Brain pericyte (primary cell): Measurements from ENCODE around the gene H19.

Source experiments
- DNase-seq: peaks from one replicate; pipeline ENCODE4 v3.0.0-alpha.2; 2012; ENCODE audit warnings: low read depth, low spot score

Gene H19

DNA sequence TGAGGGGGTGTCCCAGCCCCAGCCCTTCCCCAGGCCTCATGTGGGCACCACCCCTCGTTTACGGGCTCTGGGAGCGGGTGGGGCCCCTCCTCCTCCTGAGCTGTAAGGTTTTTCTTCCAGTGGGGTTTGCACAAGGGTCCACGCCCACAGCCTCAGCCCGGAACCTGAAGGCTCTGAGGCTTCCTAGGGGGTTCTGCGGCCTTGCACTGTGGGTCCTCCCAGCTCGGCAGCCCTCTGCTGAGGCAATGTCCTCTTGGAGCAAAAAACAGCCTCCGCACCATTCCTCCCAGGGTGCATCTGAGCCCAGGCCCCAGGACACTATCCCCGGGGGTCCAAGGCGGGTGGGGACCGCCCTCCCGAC, 14.1 kb downstream of the H19 start:
- no peak for DNase-seq

DNA sequence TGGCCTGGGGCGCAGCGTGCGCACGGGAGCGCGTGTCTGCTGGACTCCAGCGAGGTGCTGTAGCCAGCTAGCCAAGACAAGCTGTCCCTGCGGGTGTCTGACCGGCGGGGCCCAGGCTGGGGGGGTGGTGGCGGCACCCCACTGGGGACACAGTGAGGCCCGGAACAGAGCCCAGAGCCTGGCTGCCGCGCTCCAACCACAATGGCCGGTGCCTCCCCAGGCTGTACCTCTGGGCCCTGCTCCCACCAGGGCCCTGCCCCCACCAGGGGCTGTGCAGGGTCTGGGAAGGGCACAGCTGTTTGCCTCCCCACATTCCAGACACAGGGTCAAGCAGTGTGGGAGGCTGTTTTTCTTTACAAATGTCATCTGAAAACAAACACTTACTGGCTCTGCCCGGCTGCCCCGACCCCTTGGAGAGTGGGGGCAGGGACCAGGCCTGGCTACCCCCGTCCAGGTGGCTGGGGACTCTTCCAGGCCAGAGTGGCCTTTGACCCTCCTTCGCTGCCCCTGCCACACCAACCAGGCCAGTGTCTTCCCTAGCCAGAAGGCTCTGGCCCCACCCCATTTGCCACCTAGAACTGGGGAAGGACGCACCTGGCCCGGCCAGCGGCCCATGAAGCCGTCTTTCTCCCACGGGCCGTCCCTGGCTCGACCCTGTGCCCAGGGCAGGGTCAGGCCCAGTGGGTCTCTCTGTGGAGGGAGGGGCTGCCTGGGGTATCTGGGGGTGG, 14.6 kb downstream of the H19 start:
- DNase-seq: no peak

DNA sequence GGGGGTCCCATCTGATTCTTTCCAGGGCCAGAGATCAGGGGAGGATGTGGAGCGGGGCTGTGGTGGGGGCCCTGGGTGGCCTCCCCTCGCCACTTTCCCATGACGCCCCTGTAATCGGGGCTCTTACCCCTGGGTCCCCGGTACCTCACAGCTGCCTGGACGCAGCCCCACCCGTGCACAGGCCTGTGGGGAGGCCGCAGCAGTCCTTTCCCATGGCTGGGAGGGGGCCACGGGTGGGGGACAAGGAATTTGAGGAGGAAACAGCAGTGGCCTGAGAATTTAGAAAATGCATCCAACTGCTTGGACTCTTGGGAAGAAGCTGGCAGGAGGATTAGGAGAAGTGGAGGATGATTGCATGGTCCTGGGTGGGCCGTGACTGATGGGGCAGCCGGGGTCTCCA, 18.0 kb downstream of the H19 start:
- DNase-seq: no peak

DNA sequence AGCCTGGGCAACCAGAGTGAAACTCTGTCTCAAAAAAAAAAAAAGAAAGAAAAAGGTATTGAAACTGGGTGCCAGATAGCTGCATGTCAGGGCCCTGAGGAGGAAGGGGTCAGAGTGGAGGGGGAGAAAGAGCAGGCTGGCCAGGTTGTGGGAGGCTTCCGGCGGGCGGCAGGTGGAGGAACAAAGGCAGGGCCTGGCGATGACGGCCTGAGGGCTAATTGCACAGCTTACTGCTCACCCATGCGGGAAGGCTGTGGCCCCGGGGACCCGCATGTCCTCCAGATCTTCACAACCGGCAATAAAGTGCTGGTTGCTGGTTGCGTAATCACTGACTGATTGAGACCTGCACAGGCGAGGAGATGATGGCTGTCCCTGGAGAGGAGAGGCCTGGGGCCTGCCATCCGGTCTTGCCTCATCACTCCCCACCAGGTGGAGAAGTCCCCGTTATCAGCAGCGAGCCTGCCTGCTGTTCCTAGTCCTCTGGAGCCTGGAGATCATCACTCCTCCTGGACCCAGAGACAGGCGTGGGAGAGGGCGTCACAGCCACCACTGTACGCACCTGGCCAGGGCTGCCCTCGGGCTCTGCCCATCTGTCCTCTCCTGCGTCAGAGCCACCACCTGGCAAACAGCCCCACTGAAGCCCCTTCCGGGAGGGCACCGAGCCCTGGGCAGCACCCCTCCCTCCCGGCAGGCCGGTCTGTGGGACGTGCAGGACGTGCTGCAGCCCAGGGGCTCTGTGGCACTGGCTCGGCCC, 18.7 kb downstream of the H19 start:
- no peak for DNase-seq

DNA sequence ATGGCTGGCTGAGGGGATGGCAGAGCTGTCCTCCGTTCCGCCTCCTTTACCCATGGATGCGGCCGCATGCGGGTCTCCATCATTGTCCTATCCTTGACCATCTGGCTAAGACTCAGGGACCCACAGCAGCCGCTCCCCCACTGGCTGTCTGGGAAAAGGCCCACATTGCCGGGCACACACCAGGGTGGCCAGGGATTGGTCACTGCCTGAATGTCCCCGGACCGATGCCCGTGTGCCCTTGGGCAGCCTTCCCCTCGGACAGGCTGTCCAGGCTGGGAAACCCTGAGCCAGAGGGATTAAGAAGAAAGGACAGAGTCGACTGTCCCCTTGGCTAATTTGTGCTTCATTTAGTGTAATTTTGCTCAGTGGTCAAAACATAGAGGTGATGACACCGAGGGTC, 22.5 kb downstream of the H19 start:
- DNase-seq: no peak

DNA sequence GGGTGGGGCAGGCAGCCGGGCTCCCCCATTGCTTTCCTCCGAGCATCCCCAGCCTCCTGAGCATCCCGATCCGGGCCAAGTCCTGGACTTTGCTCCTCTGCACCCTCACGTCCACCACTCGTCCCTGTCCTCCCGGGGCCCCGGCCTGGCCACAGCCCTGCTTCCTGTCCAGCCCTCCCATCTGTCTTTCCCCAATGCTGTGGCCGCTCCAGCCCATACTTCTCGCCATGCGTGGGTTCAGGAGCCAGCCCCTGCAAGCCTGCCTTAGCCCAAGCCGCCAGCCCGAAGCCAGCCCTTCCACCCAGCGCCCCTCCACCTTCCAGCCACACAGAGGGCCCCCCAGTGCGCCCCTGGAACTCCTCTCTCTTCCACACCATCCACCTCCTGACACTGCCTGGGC, 26.7 kb downstream of the H19 start:
- DNase-seq: no peak

DNA sequence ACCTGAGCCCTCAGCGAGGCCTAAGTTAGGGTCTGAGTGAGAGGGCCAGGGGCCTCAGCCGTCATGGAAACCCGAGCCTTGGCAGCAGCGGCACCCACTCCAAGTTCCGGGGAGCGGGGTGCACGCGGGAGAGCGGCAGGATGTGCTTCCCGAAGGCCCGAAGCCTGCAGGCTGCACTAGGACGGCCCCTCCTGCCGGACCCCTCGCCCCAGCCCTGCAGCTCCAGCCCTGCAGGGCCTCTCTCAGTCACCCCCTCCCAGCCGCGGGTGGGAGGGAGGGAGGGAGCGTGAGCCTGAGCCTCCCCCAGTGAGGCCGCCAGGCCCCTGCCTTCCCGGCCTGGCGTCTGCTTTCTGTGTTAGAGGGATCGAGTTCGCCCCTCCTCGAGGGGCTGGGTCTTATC, 27.9 kb downstream of the H19 start:
- DNase-seq: no peak

DNA sequence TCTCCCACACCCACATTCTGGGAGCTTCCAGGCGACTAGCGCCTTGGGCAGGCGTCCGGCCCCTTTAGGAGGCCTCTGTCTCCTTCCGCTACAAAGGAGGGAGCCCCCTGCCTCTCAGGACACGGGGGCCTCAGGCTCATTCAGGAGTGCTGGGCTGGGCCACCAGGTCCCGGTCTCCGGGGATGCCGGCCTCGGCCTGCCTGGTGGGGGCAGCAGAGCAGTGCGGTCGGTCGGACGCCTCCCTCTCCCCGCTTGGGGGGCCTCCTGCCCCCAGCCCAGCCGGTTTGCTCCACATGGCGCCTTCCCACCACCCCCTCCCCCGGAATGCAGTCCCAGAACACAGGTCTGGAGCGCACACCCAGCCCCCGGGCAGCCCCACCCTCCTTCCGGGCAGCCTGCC, 28.6 kb downstream of the H19 start:
- no peak for DNase-seq

DNA sequence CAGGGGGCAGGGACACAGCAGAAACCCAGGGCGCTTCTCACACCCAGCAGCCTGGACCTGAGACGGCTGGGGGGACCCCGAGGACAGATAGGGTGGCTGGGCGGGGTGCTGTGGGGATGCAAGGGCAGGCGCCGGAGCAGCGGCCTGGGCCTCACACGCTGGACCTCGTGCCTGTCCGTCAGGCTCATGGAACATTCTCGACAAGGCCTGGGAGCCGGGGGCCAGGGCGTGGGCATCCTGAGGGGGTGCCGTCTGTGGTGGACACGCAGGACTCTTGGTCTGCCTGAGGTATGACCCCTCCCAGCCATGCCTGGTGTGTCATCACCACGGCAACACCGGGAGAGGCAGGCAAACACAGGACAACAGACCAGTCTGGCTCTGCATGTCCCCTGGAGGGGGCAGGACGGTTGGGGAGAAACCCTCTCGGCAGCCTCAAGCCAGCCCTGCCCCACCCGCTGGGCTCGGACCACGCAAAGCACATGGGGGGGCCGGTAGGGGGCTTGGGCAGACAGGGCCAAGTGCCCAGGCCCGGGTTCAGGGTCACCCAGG, 29.1 kb downstream of the H19 start:
- DNase-seq: no peak

DNA sequence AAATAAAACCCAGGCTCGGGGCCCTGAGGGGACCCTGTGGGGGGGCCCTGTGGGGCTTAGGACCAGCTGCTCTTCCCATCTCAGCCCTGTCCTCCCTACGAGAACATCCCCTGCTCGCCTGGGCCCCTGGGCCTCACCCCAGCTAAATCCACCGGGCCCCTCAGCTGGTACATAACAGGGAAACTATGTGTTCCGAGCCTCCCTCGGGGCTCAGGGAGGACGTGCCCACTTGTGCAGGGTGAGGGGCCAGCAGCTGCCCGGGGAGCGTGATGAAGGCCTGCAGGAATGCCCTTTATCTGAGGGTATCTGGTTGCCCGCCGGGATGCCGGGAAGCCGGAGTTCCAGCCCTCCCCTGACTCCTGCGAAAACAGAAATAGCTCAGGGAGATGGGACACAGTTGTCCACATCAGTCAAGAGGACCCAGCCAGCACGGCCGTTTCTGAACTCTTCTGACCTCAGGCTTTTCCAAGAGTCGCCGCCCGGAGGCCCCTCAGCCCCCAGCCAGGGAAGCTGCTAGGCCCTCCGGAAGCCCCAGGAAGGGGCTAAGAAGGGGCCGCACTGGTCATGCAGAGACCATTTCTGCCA, 29.9 kb downstream of the H19 start:
- no peak for DNase-seq

DNA sequence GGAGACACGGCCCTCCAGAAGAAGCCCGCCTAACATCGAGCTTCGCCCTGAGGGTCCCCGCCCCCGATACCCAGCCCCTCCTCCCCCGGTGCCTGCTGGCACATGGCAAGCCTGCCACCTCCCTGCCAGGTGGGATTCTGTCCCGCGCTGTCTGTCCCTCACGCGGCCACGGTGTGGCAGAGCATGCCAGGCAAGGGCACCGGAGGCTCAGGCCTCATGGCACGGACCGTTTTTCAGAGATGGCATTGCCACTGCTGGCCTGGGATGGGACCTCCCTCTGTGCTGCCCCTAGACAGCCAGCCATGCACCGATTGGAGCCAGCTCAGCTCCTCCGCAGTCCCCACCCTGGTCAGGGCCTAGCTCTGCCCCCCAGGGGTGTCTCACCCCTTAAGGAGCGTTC, 31.1 kb downstream of the H19 start:
- no peak for DNase-seq

DNA sequence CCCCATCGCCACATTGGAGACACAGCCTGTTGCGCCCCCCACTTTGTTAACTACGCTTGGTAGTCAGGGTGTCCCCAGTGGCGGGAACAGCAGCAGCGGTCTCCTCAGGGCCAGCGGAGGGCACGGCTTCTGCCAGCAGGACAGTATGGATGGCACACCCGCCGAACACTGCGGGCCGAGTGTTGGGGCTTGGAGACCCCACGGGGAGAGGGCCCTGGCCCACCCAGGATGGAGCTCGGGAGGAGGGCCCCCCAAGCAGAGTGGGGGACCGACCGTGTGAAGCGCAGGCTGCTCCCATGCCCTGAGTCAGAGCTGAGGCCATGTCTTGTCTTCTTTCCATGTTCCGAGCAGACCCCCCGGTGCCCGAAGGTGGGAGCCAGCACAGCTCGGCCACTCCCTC, 32.7 kb downstream of the H19 start:
- no peak for DNase-seq

DNA sequence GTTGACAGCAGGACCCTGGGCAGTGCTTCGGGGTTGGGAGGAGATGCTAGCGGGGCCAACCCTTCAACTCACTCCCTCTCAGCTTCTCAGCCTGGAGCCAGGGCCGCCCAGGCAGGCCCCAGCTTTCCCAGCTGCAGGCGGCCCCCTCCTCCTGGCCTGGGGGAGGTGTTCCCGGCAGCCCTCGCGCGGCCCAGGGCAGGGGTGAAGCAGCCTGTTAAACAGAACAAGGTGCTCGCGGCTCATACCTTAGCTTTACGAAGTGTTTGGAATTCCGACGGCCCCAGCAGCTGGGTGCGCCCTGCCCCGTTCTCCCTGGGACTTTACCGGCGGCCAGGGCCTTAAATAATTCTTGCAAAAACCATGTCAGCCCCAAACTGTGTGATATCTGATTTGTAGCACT, 33.3 kb downstream of the H19 start:
- DNase-seq: no peak

DNA sequence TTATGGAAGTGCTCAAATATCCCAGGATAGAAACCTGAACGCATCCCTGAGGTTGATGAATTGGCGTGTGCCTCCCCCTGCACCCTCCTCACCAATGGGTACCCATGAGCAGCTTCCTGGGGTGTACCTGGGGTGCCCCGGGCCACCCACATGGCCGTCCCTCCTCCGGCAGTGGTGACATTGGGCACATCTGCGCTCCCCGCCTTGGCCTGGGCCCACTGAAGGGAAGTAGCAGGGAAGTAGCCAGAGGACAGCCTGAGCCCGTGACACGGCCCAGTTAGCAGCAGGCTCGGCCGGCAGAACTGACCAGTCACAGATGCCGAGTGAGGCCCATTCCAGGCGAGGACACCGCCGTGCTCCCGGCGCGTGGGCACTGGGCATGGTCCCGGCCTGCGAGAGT, 33.8 kb downstream of the H19 start:
- no peak for DNase-seq

DNA sequence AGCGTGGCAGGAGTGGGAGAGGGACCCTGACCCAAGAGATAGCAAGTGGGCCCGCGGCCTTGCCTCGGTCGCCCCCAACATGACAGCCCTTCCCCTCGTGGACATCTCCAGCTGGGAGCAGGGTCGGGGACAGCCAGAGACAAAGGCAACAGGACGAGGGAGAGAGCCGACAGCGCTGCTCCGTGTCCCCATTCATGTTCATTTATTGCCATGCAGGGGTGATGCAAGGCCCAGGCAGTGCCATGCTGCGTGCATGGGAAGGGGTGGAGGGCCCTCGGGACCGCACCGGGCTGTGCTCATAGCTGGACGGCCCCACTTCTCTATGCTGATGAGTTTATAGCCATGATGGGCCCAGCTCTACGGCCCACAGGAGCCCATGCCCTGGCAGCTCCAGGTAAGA, 37.9 kb downstream of the H19 start:
- no peak for DNase-seq

DNA sequence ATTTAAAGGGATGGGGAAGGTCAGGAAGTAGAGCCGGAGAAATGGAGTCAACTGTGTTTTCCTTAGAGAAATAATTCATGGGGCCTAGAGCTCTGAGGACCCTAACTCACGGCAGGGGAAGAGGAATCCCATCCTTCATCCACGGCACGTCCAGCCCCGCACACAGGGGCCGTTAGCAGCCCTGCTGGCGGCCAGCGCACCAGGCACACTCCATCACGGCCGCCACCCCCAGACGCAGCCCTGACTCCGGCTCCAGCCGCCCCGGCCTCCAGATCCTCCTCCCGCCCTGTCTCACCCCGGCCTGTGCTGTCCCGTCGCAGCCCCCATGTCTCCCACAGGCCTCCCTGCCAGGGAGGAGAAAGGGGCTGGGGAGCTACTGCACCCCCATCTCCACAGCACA, 39.3 kb downstream of the H19 start:
- DNase-seq: no peak

DNA sequence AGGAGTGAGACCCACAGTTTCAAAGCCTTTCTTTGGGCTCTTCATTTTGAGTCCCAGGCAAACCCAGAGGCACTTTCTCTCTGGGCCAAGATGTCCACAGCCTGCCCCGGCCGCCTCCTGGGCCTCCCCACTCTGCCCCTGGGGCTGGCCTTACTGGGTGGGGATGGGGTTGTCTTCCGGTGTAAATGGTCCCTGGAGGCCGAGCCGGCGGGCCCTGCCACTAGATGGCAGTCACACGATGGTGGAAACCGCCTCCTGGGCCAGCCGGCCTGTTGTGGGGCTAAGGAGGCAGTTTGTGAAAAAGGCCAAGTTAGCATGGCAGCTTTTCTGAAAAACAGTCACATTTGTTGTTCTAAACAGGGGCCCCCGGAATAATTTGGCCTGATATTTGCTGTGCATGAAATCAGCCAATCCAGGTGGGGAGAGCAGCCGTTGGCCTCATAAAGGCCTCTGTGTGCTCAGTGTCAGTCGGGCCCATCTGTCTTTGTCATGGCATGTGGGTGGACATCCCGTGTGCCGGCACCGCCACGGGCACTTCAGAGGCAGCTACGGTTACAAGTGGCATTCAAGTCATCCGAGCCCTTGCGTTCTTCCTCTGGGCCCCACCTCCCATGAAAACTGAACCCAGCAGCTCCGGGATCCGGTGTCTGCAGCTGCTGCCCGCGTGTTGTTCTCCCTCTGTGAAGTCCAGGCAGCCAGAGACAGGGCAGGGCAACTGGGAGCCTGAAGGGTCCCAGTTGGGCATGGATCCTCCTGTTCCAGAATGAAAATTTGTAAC, 44.0 kb downstream of the H19 start:
- DNase-seq: no peak

DNA sequence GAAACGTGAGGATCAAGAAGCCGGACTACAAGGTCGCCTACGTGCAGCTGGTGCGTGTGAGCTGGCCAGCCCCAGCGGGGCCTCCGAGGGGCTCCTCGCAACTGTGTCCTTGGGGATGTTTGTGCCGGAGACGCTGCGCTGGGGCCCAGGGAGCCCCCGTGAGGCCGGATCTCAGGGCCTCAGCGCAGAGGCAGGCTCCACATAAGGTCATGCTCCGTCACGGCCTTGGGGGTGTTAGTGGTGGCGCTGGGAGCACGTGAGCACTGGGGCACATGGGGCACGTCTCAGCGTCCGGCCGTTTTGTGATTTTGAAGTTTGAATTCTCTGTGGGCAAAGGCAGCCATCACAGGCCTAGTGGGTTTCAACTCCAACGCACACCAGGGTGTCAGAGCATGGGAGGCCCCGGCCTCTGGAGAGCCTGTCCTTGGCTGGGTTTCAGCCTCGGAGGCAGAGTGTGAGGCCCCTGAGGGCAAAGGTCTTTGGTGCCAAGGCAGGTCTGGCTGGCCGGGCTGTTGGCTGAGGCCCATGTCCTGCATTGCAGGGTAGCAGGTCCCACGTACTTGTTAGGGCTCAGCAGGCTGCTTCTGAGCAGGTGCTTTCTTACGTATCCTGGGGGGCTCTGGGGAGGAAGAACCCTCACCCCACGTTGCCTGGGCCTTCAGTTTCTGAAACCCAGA, 44.7 kb downstream of the H19 start:
- no peak for DNase-seq

DNA sequence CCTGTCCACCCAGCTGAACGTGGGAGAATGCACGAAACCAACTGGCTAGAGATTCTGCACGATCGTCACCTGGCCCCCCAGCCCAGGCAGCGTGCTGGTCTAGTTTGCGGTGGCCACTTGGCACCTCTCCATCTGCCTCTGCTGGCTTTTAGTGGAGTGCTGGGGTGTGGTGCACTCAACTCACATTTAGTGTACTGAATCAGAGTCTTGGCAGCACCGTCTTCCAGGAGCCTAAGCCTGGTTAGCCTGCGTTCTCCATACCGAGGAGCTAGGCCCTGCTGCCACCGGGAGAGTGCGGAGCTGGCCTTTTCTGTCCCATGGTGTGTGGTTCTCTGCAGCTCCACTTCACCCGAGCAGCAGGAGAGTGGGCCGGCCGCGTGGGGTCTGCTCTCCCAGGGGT, 47.7 kb downstream of the H19 start:
- no peak for DNase-seq

DNA sequence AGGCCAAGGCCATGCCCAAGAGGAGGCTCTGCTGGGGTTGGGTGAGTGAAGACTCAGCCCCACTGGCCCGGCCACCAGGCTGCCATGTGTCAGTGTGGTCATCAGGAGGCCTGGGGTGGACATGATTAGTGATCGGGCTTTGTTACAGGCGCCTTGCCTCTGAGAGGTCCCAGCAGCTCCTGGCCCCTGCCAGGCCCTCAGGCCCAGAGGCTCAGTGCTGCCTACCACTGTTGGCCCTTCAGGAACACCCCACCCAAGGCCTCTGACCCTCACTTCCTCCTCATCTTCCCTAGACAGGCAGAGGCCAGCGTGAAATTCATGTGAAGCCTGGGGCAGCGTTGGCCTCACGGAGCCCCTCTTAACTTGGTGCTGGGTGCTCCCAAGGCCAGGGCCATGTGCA, 48.3 kb downstream of the H19 start:
- no peak for DNase-seq

DNA sequence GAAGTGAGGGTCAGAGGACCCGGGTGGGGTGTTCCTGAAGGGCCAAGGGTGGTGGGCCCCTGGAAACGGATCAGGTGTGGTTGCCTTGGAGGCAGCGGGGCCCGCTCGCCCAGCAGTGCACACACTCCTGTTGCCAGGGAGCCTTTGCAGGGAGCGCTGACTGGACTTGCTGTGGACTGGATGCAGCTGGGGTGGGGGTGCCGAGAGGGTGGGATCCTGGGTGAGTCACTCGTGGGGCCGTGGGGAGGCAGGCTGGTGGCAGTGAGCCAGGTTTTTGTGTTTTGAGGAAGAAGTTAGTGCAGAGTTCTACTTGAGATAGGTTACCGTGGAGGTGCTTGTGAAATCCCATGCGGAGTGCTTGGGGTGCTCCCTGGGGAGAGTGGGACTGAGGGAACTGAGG, 49.3 kb downstream of the H19 start:
- DNase-seq: no peak
